Neuron (in vitro differentiated cells): ENCODE results near the gene LCN9.

Experiments
- H2AFZ ChIP-seq: one replicate; pipeline ENCODE4 v1.6.1; 2013; ENCODE audit warnings: low read depth, mild to moderate bottlenecking, inconsistent platforms, low read length, moderate library complexity
- H3K27me3 ChIP-seq: one replicate; pipeline ENCODE4 v1.6.1; 2013; ENCODE audit warnings: low read length; ENCODE audit not compliant: insufficient read depth
- H3K36me3 ChIP-seq: one replicate; pipeline ENCODE4 v1.6.1; 2013; ENCODE audit warnings: low read length; ENCODE audit not compliant: insufficient read depth
- H3K4me1 ChIP-seq: one replicate; pipeline ENCODE4 v1.6.1; 2013; ENCODE audit warnings: low read length; ENCODE audit not compliant: insufficient read depth
- H3K4me3 ChIP-seq: 2 replicates; pipeline ENCODE4 v1.5.1; 2013; ENCODE audit warnings: mild to moderate bottlenecking, low read length, moderate library complexity
- H3K9me3 ChIP-seq: one replicate; pipeline ENCODE4 v1.6.1; 2013; ENCODE audit warnings: low read length

Gene LCN9, protein sequence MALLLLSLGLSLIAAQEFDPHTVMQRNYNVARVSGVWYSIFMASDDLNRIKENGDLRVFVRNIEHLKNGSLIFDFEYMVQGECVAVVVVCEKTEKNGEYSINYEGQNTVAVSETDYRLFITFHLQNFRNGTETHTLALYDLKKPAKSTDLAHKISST

DNA sequence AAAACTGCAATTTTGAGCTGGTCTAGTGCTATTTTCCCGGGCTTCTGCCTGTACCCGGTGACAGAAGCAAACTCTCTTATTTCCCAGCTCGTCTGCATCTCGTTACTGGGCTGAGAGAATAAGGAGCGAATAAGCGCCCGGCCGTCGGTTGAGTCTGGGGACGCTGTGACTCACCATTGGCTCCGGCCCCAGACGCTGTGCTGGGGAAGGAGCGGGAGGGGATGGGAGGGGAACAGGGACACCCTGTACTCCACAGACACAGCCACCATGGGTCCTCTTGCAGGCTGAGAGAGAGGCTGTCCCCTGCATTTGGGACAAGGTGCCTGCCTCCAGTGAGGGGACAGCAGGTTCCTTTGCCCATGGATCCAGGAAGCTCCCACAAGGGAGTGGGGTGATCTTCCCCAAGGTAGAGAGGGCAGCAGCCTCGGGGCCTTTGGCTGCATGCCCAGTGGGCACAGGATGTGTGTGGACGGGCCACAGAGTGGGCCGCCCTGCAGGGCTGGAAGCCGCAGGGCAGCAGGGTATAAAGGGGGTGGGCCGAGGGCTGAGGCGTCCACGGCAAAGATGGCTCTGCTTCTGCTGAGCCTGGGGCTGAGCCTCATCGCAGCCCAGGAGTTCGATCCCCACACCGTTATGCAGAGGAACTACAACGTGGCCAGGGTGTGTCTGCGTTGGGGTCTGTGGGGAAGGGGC is at the start of gene LCN9:
Gene LCN9 (plus strand): TSS at position 552 of the 693 bp plus-strand sequence. CDS start 13 bp downstream, at position 565.
- H3K4me3 ChIP-seq = no peak within 1 kb of the TSS
- peaks cover 12% of the 10 kb centered on the region for H3K4me1 ChIP-seq
- H3K36me3 ChIP-seq = no peaks in the 10 kb centered on the region
- H3K9me3 ChIP-seq = no peaks in the 10 kb centered on the region
- peak within 1 kb of the TSS; percentile 42 for H2AFZ ChIP-seq
- no peaks in the 10 kb centered on the region for H3K27me3 ChIP-seq

DNA sequence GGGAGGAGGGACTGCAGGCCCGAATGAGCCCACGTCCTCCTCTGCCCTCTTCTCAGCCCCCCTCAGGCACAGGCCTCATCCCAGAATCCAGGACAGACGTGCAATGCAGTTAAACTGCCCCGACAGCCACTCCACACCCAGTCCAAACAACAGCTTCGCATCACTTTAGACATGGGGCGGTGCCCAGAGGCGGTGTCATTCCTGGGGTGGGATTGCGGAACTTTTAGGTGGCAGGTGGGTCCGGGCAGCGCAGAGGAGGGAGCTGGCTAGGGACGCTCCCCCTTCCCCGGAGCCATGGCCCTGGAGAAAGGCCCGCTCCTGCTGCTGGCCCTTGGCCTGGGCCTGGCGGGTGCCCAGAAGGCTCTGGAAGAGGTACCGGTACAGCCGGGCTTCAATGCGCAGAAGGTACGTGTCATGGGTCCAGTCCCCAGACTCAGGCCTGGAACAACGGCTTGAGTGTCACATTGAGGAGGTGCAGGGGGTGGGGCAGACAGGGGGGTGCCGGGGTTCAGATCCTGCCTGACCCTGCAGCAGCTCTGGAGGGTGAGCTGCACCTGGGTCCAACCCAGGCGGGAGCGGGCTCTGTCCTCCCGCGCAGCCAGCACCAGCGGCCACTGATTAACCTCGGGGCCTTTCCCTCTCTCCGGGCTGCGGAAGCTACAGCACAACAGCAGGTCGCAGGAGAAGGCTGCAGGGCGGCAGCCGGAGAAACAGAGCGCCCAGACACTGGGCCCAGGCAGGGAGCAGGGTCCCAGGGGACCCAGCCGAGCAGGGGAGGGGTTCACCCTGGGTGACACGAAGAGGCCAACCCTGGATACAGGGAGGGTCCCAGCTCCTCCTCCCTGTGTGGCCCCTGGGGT is 48.9 kb upstream of the LCN9 start:
- H3K36me3 ChIP-seq = no peaks in the 10 kb centered on the region
- peaks cover 29% of the 10 kb centered on the region for H3K27me3 ChIP-seq
- H3K9me3 ChIP-seq = no peaks in the 10 kb centered on the region
- no peaks in the 10 kb centered on the region for H3K4me1 ChIP-seq
- H2AFZ ChIP-seq = no peak overlapping the region
- H3K4me3 ChIP-seq = no peak overlapping the region

DNA sequence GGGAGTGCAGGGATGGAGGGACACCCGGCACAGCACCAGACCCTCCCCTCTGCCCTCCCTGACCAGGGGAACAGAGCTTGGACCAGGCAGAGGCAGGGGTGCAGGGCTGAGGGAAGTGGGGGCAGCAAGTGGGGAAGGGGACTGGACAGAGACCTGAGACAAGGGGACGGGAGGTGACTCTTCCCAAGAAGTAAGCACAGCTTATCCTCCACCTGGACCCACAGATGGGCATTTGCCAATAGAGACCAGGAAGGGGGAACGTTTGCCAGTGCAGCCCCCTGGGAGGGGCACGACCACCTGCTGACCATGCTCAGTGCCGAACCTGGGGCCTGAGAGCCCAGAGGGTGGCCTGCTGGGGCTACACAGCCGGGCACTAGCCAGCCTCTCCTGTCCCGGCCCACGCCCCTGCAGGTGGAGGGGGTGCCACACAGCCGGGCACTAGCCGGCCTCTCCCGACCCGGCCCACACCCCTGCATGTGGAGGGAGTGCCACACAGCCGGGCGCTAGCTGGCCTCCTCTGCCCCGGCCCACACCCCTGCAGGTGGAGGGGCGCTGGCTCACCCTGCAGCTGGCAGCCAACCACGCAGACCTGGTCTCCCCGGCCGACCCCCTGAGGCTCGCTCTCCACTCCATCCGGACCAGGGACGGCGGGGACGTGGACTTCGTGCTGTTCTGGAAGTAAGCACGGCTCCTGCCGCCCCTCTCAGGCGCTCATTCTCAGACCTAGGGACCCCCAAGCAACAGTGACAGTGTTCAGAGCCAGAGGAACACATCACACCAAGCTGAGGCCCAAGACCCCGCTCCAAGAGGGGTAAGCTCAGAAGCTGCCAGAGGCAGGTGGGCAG is 48.1 kb upstream of the LCN9 start:
- Histone ChIP-seq H3K4me3 (no peak overlapping the region), H3K36me3 (no peaks in the 10 kb centered on the region), H2AFZ (no peak overlapping the region), H3K9me3 (no peaks in the 10 kb centered on the region), H3K27me3 (peaks cover 31% of the 10 kb centered on the region), H3K4me1 (no peaks in the 10 kb centered on the region)

DNA sequence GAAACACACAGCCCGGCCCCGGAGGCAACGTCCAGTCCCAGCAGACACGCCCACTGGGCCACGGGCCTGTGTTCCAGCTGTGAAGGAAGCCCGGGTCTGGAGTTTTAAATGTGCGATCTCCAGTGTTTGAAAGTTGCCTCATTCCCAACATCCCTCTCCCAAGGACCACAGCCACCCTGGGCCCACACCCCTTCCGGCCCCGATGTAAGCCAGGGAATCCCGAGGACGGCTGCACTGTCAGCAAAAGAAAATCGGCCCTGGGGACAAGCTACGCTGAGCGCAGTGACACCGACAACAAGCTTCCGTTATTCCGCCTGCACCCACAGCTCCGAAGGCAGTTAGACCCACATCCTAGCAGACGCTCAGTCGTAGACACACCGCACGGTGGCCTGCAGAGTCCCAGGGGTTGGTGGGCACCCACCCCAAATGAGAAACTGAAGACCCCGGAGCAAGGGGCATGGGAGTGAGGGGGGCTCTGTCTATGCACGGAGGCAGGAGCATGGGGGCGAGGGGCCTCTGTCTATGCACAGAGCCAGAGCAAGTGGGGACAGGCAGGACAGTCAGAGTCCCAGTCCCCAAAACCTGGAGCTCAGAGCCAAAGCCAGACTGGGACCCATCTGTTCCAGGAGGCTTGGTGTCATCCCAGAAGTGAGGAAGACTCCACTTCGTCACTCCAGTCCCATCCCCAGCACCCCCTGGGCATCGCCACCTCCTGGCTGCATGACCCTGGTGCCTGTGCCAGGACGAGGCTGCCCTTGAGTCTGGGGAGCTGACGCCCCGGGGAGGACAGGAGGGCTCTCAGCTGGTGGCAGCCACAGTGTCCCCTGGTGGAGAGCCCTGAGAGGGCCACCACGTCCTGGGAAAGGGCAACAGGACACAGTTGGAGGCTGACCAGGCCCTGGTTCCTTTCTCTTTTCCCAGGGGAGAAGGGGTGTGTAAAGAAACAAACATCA is 47.2 kb upstream of the LCN9 start:
- no peak overlapping the region for H3K4me3 ChIP-seq
- peaks cover 36% of the 10 kb centered on the region for H3K27me3 ChIP-seq
- no peaks in the 10 kb centered on the region for H3K36me3 ChIP-seq
- H2AFZ ChIP-seq = no peak overlapping the region
- no peaks in the 10 kb centered on the region for H3K4me1 ChIP-seq
- H3K9me3 ChIP-seq = no peaks in the 10 kb centered on the region

DNA sequence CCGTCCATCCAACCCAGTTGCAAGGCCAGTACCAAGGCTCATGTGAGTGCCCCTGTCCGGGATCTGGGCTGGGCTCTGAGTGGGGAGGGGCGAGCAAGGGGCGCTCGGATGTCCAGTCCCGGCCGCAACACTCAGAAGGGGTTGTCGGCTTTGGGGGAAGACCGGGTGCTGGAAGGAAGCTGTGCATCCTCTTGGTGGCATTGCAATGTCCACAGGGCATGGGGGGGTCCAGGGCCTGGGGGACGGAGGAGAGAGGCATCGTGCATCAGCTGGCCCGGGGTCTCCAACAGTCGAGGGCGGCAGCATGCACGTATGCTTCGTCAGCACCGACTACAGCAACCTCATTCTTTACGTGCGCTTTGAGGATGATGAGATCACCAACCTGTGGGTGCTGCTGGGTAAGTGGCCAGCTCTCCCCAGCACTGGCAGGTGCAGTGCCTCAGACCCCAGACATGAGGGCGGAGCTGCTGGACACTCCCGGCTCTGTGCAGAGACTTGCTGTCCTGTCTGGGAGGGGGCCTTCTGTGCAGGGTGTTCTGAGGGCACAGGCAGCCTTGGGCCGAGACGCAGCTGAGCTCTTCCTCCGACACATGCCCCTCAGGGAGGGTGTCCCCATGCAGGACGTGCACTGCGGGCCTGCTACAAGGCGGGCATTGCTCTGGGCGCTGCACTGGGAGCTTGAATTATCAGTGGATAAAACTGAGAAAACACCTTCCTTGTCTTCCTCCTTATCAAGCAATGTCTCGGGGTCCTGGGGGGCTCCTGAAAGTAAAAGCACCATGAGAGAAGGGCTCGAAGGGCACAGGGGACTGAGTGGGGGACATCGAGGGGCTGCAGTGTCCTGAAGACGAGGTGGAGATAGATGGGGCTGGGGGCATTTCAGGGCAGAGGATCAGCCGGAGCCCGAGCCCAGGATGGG is 46.2 kb upstream of the LCN9 start:
- H3K4me1 ChIP-seq = no peaks in the 10 kb centered on the region
- peaks cover 38% of the 10 kb centered on the region for H3K27me3 ChIP-seq

DNA sequence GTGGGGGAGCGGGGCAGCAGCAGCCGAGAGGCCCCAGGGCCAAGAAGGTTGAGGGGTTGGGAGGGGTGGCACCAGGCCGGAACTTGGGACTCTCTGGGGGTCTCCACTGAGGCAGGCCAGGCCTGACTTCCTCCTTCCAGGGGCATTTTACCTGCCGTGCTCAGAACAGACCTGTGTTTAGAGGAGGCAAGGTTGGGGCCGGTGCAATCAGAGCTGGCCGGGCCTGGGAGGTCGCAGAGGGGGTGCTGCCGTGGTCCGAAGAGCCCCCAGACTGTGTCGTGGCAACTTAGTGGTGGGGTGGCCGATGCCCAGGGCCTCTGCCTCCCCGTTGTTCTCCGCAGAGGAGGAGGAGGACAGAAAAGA is 45.6 kb upstream of the LCN9 start:
- no peak overlapping the region for H2AFZ ChIP-seq
- no peak overlapping the region for H3K4me3 ChIP-seq
- peaks cover 41% of the 10 kb centered on the region for H3K27me3 ChIP-seq
- H3K4me1 ChIP-seq = no peaks in the 10 kb centered on the region
- H3K36me3 ChIP-seq = no peaks in the 10 kb centered on the region
- H3K9me3 ChIP-seq = no peaks in the 10 kb centered on the region

More for the DNA sequence above, 46.2 kb upstream of the LCN9 start:
- H2AFZ ChIP-seq = no peak overlapping the region
- H3K36me3 ChIP-seq = no peaks in the 10 kb centered on the region
- H3K9me3 ChIP-seq = no peaks in the 10 kb centered on the region
- no peak overlapping the region for H3K4me3 ChIP-seq

DNA sequence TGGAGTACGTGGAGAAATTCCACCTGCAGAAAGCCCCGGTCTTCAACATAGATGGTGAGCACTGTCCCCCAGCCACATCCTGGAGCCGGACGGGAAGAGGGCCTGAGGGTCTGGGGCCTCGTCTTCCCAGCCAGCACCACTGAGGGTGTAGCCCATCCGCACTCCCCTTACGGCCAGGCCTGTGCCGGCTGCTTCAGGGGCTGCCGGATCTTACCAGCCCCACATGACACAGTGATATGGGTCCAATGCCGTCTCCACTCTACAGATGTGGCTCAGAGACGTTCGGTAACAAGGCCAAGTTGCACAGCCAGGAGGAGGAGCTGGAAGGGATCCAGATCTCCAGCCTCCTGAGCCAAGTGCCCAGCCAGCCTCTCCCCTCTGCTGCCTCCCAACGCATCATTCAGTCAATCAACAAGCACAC is 45.1 kb upstream of the LCN9 start:
- H3K36me3 ChIP-seq = no peaks in the 10 kb centered on the region
- no peak overlapping the region for H3K4me3 ChIP-seq
- no peak overlapping the region for H2AFZ ChIP-seq
- no peaks in the 10 kb centered on the region for H3K4me1 ChIP-seq
- peaks cover 45% of the 10 kb centered on the region for H3K27me3 ChIP-seq
- H3K9me3 ChIP-seq = no peaks in the 10 kb centered on the region

DNA sequence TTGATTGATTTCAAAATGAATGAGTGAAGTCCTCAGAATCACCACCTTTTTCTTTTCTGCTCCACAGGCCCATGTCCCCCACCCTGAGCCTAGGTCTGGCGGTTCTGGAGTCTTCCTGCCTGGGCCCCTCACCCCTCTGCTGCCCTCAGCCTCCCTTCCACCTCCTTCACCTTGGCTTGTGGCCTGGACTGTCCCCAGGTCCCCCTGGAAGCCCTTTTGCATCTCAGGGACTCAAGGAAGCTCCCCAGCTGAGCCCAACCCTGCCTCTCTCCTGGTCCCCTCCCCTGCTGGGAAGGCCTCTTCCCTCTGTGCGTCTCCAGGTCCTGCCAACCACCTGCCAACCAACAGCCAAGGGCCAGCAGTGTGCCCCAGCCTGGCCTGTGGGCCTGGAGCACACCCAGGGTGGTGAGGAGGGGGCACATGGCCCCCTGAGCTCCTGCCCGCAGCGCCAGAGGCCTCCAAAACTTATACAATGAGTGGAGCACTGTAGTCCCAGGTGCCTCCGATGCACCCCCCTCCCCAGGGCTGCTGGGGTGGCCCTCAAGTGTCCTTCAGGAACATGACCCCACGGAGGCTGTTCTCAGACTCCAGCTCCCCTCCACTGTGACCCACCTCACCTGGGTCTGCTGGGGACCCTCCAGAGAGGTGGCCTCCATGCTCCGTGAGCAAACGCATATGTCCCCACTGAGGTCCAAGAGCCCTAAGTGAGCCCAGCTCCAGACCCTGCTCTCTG is 44.1 kb upstream of the LCN9 start:
- H2AFZ ChIP-seq = no peak overlapping the region
- no peaks in the 10 kb centered on the region for H3K4me1 ChIP-seq
- H3K4me3 ChIP-seq = no peak overlapping the region
- H3K27me3 ChIP-seq = peaks cover 45% of the 10 kb centered on the region
- H3K36me3 ChIP-seq = no peaks in the 10 kb centered on the region
- H3K9me3 ChIP-seq = no peaks in the 10 kb centered on the region

DNA sequence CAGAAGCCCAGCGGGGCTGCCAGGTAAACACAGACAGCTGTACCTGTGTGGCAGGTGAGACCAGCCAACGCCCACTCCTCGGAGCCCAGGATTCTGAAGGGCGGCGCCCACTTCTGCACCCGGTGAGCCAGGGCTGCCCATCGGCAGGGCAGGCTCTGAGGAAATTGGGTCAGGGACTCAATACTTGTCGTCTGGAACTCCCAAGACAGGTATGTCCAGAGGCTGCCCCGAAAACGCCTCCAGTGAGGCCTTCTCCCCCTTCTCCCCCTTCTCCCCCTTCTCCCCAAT is 43.6 kb upstream of the LCN9 start:
- no peak overlapping the region for H3K4me3 ChIP-seq
- H3K4me1 ChIP-seq = no peaks in the 10 kb centered on the region
- no peaks in the 10 kb centered on the region for H3K36me3 ChIP-seq
- no peak overlapping the region for H2AFZ ChIP-seq
- H3K9me3 ChIP-seq = no peaks in the 10 kb centered on the region
- peaks cover 43% of the 10 kb centered on the region for H3K27me3 ChIP-seq

DNA sequence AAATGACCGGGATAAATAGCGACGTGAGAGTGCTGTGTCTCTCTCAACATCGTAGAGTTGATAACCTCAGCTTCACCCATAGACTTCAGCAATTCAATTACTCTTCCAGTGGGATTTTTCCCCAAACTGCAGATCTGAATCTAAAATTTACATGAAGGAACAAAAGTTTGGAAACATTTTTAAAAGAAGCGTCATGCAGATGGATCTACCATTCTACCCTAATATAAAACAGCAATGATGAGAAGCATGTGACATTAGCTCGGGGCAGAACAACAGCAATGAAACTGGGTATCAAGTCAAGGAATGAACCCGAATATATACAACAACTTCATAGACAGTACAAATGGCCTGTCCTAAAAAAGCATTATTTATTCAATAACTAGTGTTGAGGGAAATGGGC is 42.6 kb upstream of the LCN9 start:
- H3K4me1 ChIP-seq = no peaks in the 10 kb centered on the region
- H3K4me3 ChIP-seq = no peak overlapping the region
- H2AFZ ChIP-seq = no peak overlapping the region
- H3K36me3 ChIP-seq = no peaks in the 10 kb centered on the region
- H3K9me3 ChIP-seq = no peaks in the 10 kb centered on the region
- H3K27me3 ChIP-seq = peaks cover 45% of the 10 kb centered on the region

DNA sequence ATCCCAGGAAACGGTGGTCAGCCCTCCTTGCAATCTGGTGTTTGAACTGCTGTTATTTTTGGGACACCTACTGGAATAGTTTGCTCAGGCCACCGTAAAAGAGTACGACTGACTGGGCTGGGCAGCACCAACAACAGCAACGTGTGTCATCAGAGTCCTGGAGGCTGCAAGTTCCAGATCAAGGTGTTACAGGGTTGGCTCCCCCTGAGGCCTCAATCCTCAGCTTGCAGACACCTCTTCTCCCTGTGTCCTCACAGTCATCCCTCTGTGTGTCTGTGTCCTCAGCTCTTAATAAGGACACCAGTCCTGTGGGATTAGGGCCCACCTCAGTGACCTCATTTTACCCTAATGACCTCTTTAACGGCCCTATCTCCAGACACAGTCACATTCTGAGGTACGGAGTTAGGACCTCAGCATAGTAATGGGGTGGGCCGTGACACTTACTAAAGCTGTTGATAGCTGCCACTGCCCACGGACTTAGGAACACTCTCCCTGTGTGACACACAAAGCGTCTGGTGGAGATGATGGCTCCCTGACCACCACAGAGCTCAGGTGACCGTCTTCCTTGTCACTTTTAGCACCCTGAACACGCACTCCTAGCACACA is 40.6 kb upstream of the LCN9 start:
- no peak overlapping the region for H2AFZ ChIP-seq
- no peaks in the 10 kb centered on the region for H3K36me3 ChIP-seq
- H3K4me3 ChIP-seq = no peak overlapping the region
- H3K4me1 ChIP-seq = no peaks in the 10 kb centered on the region
- peaks cover 29% of the 10 kb centered on the region for H3K27me3 ChIP-seq
- H3K9me3 ChIP-seq = peaks cover 2% of the 10 kb centered on the region
